ENCODE results near the gene RCC1.
"Not testable (repeated sequence)": the region's sequence is repeated elsewhere in the genome, so short reads cannot be mapped to it uniquely, and the experiment has no call there.

RCC1 gene

GRCh38 chr1:28551381-28551780, 45.5 kb downstream of the RCC1 start:
- DNase-seq, result no peak

- DNase-seq, result peak; percentile 90 to 98 (median 96)
These were observed 47.2 kb downstream of the RCC1 start, which contains the start of gene TRNAU1AP for GRCh38 chr1:28552758-28553663. Gene TRNAU1AP (plus strand): TSS chr1:28553085. CDS start chr1:28553111, 26 bp downstream.

GRCh38 chr1:28560886-28561285, 55.0 kb downstream of the RCC1 start:
- no peak for DNase-seq

GRCh38 chr1:28564310-28564709, 58.5 kb downstream of the RCC1 start:
- no peak for DNase-seq

GRCh38 chr1:28565040-28565439, 59.2 kb downstream of the RCC1 start:
- no peak for DNase-seq

- DNase-seq, result no peak
These were observed 59.9 kb downstream of the RCC1 start for GRCh38 chr1:28565726-28566125.

GRCh38 chr1:28566931-28567330, 61.1 kb downstream of the RCC1 start:
- no peak for DNase-seq

- no peak for DNase-seq
These were observed 66.1 kb downstream of the RCC1 start for GRCh38 chr1:28571911-28572310.

- not testable (repeated sequence) for DNase-seq
These were observed 67.0 kb downstream of the RCC1 start for GRCh38 chr1:28572891-28573290.

GRCh38 chr1:28573564-28573963, 67.7 kb downstream of the RCC1 start:
- DNase-seq, result no peak

- DNase-seq, result no peak
These were observed 71.3 kb downstream of the RCC1 start for GRCh38 chr1:28577052-28577678.

GRCh38 chr1:28577738-28578536, 72.1 kb downstream of the RCC1 start:
- DNase-seq, result no peak

- DNase-seq, result no peak
These were observed 72.9 kb downstream of the RCC1 start for GRCh38 chr1:28578696-28579218.

GRCh38 chr1:28579401-28579800, 73.6 kb downstream of the RCC1 start:
- peak in 1 of 5 experiments; percentile 24 for DNase-seq

- peak in 4 of 5 experiments; percentile 30 to 85 (median 42) for DNase-seq
These were observed 75.1 kb downstream of the RCC1 start for GRCh38 chr1:28580722-28581530.

GRCh38 chr1:28581531-28582247, 75.8 kb downstream of the RCC1 start:
- DNase-seq, result peak; percentile 86 to 97 (median 88)

GRCh38 chr1:28582248-28582615, 76.4 kb downstream of the RCC1 start:
- no peak for DNase-seq

GRCh38 chr1:28586585-28587391, 80.9 kb downstream of the RCC1 start:
- not testable (repeated sequence) for DNase-seq

All from T-helper 2 cell (primary cell).